Activated effector memory CD4-positive, alpha-beta T cell treated with Interleukin-2 at 50 U/mL for 16 hours (primary cell): ENCODE data around the gene ADGRB3.
"Not testable (repeated sequence)": the region's sequence is repeated elsewhere in the genome, so short reads cannot be mapped to it uniquely, and the experiment has no call there.

Source experiments
- DNase-seq: peaks from one replicate; pipeline ENCODE4 v3.0.0-alpha.2; 2020

The ADGRB3 gene

DNA sequence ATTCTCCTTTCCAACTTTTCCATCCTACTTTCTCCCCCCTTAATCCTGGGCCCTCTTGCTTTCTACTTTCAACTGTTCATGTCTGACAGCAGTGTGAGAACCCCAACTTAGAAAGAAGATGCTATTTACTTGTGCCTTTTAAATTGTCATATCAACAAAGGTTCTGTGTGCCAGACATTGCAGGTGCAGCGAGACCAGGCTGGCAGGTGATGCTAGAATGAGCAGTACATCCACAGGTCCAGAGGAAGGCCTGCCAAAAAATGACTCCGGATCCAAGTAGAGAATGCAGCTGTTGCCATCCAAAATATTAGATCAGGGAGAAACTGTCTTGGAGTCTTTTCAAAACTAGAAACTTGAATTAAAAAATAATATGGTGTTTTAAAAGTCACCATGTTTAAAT is 651.2 kb downstream of the ADGRB3 start:
- no peak for DNase-seq

DNA sequence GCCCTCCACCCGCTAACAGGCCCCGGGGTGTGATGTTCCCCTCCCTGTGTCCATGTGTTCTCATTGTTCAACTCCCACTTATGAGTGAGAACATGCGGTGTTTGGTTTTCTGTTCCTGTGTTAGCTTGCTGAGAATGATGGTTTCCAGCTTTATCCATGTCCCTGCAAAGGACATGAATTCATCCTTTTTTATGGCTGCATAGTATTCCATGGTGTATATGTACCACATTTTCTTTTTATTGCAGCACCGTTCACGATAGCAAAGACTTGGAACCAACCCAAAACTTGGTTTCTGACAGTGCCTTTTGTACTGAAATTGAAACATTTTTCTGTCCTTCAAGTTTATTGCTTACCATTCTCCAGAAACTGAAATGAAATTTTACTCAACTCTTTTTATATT is 653.1 kb downstream of the ADGRB3 start:
- not testable (repeated sequence) for DNase-seq

DNA sequence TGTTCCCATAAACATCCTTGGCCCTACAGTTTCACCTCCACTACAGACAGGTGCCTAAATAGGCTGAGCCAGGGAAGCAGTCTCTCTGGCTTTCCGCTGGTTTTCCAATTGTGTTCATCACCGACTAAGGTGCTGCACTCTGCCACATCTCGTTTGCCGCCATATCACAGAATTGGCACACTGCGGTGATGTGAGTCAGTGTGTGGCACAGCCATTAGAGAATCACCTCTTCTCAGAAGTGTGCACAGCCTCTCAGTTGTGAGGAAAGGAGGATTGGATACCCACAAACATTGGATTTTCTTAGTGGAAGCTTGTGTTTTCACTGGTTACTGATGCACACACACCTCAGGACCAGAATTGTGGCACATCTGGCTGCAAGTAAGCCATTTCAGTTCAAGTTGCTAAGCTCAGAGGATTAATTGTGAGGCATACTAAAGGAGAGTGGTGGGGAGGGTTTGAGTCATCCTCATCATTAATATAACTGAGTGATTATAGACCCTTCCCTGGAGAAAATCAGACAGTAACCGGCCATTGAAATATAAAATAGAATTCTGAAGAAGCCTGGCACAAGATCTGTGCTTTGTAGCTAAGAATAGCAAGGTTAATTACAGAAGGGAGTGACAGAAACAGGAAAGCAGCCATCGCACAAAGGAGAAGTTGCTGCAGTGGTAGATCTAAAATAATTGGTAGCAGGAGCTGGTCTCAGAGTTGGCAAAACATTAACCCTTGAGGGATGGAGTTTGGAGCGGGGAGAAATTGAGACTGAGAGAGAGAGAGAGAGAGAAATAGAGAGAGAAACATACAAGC is 654.8 kb downstream of the ADGRB3 start:
- DNase-seq: no peak

DNA sequence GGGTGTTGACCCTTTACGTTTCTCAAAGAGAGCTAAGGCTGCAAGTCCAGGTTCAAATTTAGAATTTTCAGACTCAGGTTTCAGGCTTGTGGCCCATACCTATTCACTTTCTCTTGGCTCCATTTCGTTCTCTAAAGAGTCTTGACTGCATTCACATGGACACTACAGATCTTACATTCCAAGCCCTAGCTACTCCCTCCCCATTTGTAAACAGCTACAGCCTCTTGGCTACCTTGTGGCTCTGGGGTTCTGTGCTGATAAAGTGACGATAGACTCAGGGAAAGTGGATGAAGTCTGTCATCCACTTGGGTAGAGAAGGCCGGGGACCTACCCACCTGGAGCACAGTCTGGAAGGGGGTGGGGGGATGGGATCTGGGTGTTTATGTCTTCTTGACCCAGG is 658.4 kb downstream of the ADGRB3 start:
- DNase-seq: no peak

DNA sequence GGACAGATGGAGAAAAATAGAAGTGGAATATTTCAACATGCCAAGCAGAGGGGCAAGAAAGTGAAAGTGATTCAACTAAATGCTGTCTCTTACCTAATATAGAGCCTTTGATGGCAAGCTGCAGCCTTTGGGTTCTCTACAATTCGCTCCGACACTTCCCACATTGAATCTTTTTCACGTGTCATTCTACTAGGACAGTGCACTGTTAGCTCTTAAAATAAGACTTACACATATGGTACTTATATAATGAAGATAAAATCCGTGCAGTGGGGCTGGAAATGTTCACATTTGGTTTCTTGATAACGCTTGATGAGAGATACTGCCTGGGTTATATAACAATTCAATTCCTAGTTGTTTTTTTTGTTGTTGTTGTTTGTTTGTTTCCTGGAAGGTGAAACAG is 659.3 kb downstream of the ADGRB3 start:
- no peak for DNase-seq

DNA sequence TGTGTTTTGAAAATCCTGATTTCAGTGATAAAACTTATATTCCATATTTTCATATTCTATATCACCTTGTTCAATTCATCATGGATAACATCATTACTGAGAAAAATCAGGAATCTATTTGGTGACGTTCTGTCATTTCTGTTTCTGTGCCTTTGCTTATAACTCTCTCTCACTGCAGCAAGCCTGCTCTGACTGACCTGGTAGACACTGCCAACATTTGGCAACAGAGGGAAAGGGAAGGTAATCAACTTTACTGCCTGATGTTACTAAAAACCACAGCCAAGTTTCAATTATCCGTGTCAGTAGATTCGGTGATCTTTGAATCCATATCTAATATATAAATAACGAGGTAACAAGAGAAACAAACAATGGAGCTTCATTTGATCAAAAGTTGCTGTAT is 659.8 kb downstream of the ADGRB3 start:
- DNase-seq: no peak

DNA sequence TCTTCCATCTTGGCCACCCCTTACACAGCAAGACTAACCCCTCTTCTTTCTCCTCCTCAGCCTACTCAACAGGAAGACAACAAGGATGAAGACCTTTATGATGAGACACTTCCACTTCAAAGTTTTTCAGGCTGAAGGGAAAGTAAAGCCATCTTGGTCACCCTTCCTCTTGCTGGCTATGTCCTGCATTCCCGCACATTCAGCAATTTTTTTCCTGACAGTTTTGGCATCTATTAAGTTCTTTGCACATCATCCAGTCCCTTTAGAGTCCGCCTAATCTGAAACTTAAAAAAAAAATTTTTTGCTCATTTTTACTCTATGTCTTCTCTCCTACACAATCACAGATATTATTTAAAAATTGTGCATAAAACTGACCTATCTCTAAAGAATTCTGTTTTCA is 668.3 kb downstream of the ADGRB3 start:
- no peak for DNase-seq

DNA sequence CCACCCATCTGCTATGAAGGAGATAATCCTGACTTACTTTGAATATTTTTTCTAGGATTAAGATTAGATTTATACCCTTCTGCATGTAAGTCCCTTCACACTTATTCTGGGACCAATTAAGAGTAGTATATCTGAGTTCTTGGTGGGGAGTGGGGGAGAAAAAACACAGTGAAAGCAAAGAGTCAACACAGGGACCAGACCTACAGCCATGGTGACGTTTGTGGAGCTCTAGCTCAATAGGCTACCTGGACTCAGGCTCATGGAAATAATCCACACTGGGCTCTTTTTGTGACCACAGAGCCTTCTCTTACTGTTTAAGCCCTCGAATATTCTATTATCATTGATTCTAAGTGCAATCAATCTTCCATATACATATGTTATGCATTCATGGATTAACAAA is 670.4 kb downstream of the ADGRB3 start:
- DNase-seq: no peak

DNA sequence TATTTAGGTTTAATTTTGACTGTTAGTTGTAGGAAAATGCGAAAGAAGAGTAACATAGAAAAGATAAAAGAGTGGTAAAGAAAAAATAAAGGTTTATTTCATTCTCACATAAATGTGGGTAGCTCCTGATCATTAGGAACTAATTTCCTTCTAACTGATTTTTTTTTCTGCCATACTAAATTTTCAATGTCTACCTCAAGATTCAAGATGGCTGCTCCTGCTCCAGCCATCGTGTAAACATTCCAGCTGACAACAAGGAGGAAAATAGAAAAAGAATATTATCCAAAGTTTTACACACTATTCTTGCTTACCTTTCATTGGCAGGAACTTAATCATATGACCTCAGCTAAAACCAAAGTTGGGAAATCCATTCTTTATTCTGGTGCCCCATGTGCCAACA is 673.5 kb downstream of the ADGRB3 start:
- DNase-seq: no peak

DNA sequence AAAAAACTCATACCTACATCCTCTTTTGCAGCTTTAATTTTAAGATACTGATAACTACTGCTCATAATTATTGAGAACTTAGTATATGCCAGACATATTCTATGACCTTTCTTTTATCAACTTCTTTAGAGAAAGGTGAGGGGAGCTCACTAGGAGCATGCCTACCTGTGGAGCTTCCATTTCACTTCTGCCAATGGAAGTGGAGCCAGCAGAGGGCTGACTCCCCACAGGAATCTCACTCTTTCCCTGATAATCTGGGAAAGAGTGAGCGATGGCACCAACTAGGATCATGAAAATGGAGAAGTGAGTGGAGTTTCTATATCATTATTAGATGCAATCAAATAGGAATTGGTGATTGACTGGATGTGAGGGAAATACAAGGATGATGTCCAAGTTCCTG is 676.8 kb downstream of the ADGRB3 start:
- no peak for DNase-seq

DNA sequence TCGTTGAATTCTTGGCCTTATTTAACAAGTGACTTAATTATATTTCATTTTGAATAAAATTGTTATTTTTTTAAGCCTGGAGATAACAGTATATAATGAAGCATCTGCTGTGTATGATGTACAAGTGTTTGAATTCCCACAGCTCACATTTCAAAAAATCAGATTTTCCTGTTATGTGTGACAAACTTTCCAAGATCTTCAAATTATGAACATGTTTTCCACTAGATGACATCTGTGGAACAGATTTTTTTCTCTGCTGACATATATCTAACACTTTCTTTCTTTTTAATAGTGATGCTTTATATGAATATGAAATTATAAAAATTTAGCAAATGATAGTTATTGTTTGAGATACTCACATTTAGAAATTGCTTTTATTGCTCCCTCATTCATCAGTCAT is 678.9 kb downstream of the ADGRB3 start:
- no peak for DNase-seq

DNA sequence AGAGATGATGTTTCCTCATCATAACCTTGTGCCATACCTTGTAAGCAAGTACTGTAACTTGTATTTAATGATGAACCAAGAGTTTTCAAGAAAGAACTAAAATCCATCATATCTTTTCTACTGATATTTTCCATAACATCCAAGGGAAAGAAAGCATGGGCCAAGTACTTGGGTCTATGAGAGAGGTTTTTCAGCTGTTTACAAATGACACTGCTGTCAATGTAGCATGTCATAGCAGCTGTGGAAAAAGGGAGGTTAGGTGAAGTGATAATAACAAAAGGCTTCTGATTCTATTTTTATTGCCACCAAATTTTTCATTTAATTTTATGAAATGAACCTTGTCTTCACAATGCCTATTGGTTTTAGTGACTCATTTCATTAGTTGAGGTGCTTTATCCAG is 679.4 kb downstream of the ADGRB3 start:
- DNase-seq: no peak

DNA sequence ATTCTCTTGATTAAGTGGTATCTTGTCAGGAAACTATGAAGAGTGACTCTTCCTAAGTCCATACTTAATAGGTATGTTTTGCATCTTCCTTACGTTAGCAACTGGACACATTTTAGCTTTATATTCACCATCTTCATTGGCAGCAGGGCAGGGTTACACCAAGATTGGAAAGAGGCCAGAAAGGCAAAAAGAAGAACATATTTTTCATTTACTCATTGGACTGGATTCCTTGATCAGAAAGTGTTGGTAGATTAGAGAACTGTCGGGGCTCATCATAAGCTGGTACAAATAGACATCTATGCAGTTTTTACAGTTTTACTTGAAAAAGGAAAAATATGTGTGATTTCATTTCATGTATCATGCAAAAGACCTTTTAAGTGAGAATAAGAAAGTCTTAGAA is 696.8 kb downstream of the ADGRB3 start:
- no peak for DNase-seq

DNA sequence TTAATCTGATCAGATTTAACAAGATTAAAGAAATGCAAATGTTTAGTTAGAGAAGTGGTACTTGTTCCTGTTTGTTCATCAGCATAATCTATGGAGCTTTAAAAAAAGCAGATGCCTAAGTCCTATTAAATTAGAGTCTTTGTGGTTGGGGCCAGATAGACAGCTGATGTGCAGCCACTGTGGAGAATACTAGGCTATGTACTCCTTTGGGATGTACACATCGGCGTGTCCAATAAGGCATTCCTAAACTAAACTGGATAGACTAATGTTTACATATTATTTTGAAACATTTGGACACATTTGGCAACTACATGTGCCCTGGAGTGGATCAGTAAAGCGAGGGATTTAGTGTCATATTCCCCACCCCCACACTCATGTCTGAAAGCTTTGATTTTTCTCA is 702.2 kb downstream of the ADGRB3 start:
- DNase-seq: no peak

DNA sequence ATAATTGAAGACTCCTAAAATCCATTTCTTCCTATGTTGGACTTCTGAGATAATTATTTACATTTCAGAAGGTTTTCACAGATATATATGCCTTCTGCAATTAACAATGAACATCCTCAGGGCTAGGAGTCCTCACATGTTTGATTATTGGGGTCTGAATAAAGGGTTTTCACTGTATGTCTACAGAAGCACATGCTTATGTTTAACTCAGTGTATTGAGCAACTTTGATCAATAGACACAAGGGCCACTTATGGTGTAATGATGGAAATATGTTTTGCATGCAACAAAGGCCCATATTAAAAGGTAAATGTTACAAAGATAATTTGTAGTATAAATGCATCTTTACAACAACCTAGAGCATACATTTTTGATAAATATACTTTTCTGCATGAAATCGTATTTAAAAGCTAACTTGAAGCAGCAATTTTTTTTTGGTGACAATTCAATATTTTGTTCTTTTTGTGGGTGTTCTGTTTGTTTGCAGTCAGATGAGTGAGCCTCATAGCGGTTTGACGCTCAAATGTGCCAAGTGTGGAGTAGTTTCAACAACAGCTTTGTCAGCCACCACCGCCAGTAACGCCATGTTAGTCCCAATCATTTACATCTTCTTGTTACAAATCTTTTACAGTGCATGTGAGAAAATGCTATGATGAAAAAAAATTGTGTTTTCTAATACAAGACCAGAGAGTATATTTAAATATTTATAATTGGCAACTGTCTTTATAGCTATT is 703.5 kb downstream of the ADGRB3 start:
- no peak for DNase-seq

DNA sequence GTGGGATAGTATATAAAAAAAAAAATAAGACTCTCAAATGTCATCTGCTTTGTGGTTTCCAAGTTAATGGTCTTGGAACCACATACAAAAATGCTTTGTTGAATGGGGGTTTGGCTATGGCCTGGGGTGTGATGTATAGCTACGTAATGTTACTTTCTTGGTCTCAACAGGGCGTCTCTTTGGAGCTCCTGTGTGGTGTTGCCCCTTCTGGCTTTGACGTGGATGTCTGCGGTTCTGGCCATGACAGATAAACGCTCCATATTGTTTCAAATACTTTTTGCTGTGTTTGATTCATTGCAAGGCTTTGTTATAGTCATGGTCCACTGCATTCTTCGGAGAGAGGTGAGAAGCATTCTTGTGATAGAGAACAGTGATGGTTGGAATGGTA is 704.1 kb downstream of the ADGRB3 start:
- no peak for DNase-seq

DNA sequence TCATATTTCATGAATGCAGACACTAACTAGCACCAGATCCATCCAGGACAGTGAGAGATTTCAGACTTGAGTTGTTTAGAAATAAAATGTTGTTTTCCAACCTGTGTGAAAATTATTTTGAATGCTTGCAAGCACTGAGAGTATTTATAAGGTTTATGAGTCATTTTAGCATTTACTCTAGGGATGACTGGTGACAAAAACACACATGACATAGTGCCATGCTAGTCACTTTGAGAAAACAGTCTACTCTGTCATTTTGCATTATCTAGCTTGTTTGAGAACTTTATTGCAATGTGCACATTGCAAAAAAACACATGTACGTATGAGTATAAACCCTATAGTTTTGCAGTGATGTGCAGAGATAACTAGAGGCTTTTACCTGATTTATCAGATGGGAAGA is 705.1 kb downstream of the ADGRB3 start:
- no peak for DNase-seq

DNA sequence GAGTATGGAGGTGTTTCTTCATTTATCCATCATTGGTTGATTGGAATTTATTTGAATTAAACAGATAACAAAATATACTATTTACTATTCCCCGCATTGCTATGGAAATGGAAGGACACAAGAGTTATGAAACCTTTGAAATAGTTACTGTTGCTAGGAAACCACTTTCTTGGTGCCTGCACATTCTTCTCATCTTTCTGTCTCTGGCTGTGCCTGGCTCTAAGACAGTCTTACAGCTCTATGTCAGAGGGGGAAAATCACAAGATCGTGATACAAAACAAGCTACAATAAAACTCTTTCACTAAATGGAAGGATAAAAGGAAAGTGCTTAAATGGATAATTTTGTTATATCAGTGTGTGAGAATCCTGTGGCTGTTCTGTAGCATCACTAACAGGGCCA is 708.8 kb downstream of the ADGRB3 start:
- DNase-seq: no peak

DNA sequence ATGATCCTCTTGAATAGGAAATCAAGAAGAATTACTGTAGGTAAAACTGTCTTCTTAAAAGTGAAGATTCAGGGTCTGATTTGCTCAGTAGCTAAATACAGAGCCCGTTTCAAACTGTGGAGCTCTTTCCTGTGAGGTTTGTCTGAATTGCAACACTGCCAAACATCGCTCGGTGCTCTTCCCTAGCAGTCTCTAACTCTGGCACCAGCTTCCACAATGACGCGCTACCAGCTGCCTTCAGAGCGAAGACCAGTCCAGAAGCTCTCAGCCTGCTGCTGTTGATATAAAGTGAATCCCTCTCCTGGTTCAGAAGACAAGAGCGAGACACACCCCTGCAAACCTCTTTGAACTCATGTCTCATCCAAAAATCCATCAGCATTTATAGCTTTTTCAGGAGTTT is 714.7 kb downstream of the ADGRB3 start:
- no peak for DNase-seq

DNA sequence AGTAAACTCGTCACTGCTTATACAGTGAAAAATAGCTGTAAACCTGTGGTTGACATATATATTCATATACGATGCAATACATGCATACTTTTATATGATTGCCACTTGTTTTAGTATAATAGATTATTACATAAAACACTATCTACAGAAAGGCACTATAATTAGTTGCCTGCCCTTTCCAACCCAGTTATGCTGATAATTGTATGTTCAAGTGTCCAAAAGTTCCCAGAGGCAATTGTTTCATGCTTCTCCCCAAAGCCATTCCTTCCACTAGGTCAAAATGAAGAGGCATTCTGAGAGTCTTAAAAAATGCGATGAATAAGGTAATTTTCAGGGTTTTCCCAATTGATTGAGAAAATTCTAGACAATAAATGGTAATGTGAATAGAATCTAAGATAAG is 727.1 kb downstream of the ADGRB3 start:
- no peak for DNase-seq

DNA sequence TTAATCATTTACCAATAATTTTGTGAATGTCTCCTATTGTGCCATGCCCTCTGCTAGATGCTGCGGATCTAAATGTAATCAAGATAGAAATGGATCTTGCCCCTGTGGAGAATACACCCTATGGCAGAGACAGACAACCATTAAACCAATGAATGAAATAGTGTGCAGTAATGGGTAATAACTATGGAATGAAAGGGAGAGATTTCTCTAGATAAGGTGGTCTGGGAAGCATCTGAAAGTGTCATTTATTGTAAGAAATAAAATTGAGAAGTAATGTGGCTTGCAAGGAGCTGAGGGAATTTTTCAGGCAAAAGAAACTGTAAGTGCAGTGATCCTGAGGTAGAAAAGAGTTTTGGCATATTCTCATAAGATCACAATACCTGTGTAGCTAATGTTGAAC is 731.7 kb downstream of the ADGRB3 start:
- no peak for DNase-seq

DNA sequence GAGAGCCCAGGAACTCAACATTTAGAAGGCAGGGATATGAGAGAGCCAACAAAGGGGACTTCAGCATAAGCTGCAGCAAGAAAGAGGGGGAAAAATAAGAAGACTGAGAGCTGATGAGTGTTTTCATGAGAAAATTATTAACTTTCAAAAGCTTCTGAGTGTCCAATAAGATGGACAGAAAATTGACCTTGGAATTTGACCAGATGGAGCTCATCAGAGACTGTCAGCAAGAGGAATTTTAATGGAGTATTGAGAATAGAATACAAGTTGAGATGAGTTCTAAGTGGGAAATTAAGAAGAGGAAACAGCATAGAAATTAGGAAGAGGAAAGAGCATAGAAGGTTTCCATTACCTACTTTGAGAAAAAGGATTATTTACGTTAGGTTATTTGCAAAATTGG is 733.5 kb downstream of the ADGRB3 start:
- DNase-seq: no peak

DNA sequence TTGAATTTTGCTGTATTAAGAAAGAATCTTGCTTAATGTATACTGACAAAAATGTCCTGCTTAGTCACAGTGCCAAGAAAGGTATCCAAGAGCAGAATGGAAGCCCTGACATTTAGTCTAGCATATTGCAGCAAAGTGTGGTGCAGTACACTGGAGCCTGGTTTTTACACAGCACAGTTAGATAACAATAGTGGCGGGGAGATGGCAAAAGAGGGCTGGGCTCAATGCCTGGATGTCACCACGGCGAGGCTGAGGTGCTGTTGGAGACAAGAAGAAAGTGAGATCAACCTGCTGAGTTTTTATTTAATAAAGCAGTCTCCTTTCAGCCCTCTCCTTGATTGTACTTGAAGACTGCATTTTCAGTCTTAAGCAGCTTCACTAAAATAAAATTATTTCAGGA is 735.7 kb downstream of the ADGRB3 start:
- DNase-seq: no peak

DNA sequence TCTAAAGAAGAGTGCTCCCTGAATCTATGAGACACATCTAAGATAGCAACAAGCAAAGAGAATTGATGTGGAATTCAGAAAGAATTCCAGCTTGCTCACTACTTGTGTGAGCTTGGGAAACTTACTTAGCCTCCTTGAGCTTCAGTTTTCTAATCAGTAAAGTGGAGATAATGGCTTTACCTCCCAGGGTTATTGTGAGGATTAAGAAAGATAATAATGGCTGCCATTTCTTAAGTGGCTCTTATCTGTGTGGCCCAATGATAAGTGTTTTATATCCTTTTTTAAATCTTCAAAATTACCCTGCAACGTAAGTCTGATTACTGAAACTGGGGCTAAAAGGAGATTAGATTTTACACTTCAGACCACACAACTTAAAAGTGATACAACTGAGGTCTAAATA is 743.2 kb downstream of the ADGRB3 start:
- DNase-seq: no peak

DNA sequence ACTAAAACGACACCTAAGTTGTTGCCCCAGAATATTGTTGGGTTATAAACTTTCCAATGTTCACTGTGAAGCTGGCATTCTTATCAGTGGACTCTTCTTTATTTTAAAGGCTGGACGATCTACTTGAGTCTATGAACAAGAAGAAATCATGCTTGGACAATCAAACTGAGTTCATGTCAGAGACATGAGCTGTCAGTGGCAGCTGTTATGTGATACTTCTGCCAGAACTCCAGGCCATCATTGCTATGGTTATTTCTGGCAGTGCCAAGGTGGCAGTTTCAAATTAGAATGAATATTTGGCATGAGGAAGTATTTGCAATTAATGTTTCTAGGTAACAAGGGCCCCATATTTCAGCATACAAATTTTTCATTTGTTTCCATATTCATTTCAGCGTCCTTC is 744.4 kb downstream of the ADGRB3 start:
- DNase-seq: no peak
